HG03135 (cell line): ENCODE data around the gene SKA1.
"Not testable (repeated sequence)": the region's sequence is repeated elsewhere in the genome, so short reads cannot be mapped to it uniquely, and the experiment has no call there.

Experiments
- ATAC-seq: cut with Tn5 transposase; IDR thresholded peaks from one replicate; pipeline ENCODE4 v1.9.1; 2021; ENCODE audit warnings: mild to moderate bottlenecking, moderate library complexity; ENCODE audit not compliant: unreplicated experiment

SKA1 gene

GRCh38 chr18:50428531-50429206 lies 53.8 kb downstream of the SKA1 start:
- no peak for ATAC-seq

GRCh38 chr18:50429207-50429948 lies 54.5 kb downstream of the SKA1 start:
- no peak for ATAC-seq

GRCh38 chr18:50432915-50433314 lies 58.1 kb downstream of the SKA1 start:
- ATAC-seq, result no peak

GRCh38 chr18:50436742-50437141 lies 61.9 kb downstream of the SKA1 start:
- ATAC-seq, result not testable (repeated sequence)

- no peak for ATAC-seq
Measured at GRCh38 chr18:50439460-50440015, 64.7 kb downstream of the SKA1 start.

DNA sequence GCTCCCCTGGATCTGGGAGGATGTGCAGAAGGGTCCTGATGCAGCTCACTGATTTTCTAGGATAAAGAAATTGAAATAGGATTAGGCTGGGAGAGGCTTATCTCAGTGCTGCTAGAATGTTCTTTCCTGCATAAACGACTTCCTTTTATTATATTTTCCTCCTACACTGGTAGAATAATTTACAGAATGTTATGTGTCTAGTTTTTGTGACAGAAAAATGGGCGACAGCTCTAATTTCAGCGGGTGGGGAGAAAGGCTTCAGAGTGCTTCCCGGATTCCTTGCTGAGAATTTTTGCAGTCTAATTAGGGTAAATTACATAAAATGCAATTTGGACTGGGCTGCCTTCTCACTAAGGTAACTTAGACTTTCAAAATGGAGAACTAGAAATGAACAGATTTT lies 66.2 kb downstream of the SKA1 start:
- no peak for ATAC-seq

DNA sequence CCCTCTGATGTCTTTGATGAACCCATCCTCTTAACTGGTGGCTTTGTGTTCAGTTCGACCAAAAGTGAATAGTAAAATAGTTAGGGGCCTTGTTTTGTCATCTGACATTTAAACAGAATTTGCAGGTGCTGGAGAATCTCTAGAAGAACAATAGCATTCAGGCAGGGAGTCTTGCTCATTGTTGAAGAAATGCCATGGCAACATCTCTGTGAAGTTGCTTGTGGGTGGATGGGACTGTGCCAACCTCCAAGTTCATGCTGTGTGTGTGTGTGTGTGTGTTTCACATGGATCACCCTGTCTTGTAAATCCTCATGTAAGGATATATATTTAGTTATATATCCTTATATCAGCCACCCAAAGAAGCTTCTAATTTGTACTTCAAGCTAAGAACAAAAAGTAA lies 66.7 kb downstream of the SKA1 start:
- ATAC-seq, result no peak
